ENCODE data around the gene UNKL.

Gene UNKL

DNA sequence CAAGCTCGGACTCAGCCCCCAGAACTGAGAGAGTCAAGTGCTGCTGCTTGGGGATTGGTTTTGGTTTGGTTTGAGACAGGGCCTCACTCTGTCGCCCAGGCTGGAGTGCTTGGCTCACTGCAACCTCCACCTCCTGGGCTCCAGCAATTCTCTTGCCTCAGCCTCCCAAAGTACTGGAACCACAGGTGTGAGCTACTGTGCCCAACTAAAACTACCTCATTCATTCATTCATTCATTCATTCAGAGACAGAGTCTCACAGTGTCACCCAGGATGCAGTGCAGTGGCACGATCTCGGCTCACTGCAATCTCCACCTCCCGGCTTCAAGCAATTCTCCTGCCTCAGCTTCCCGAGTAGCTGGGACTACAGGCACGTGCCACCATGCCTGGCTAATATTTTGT lies 24.7 kb downstream of the UNKL start:
- no peak overlapping the region for H3K27ac ChIP-seq
- TF ChIP-seq, protein P1, sequence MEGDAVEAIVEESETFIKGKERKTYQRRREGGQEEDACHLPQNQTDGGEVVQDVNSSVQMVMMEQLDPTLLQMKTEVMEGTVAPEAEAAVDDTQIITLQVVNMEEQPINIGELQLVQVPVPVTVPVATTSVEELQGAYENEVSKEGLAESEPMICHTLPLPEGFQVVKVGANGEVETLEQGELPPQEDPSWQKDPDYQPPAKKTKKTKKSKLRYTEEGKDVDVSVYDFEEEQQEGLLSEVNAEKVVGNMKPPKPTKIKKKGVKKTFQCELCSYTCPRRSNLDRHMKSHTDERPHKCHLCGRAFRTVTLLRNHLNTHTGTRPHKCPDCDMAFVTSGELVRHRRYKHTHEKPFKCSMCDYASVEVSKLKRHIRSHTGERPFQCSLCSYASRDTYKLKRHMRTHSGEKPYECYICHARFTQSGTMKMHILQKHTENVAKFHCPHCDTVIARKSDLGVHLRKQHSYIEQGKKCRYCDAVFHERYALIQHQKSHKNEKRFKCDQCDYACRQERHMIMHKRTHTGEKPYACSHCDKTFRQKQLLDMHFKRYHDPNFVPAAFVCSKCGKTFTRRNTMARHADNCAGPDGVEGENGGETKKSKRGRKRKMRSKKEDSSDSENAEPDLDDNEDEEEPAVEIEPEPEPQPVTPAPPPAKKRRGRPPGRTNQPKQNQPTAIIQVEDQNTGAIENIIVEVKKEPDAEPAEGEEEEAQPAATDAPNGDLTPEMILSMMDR (IDR thresholded peaks at IDR 0.05): no peak
- TF ChIP-seq ZFX (IDR thresholded peaks at IDR 0.05; ENCODE audit: borderline replicate concordance): no peak

DNA sequence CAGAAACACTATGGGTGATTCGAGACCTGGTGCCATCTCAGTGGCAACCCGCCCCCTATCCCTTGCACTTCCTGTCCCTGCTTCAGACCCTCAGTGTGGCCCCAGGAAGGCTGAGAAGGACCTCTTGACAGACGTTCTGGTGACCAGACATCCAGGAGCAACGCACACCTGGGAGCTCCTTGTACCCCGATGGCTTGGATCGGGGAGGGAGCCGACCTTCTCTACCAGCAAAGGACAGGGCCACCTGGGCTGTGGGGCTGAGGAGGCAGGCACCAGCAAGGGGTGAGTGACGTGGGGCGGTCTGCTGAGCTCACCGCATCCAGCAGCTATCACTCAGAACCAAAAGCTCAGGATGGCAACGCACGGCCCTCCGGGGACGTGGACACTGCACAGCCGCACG lies 27.2 kb downstream of the UNKL start:
- H3K27ac ChIP-seq: no peak overlapping the region
- no peak for TF ChIP-seq ZFX (IDR thresholded peaks at IDR 0.05; ENCODE audit: borderline replicate concordance)
- TF ChIP-seq, protein P1 (IDR thresholded peaks at IDR 0.05): no peak

DNA sequence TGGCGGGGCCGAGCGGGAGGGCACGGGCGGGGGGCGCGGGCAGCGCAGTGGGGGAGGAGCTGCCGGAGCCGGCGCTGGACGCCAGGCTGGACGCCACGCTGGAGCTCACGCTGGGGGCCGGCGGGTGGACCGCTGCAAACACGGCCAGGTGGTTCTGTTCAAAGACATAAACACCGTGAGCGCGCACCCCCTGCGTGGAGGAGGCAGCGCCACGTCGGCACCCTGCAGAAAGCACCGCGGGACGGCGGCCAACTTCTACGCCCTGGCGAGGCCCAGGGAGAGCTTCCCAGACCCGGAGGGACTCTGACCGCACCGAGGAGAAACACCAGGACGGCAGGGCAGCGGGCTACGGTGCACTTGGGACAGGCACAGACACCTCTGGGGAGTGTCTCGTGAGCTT lies 29.3 kb downstream of the UNKL start:
- no peak for TF ChIP-seq ZFX (IDR thresholded peaks at IDR 0.05; ENCODE audit: borderline replicate concordance)
- TF ChIP-seq, protein P1 (IDR thresholded peaks at IDR 0.05): no peak
- H3K27ac ChIP-seq: no peak overlapping the region

DNA sequence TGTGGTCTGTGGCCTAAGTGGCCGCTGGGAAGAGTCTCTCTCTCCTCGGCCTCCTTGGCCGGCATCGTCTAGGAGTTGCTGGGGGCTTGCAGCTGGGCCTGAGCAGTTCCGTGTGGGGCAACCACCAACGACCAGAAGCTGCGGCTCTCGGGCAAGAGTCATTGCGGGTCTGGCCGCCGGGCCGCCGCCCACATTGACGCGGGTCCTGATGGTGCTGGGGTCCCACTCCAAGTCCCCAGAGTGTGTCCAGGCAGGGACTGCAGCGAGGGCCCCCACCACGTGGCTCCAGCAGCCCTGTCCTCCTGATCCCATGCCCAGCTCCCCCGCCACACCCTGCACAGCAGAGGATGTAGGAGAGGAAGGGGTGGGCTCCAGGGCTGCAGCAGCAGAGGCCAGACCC lies 30.9 kb downstream of the UNKL start:
- TF ChIP-seq ZFX (IDR thresholded peaks at IDR 0.05; ENCODE audit: borderline replicate concordance): no peak
- TF ChIP-seq, protein P1 (IDR thresholded peaks at IDR 0.05): no peak
- no peak overlapping the region for H3K27ac ChIP-seq

DNA sequence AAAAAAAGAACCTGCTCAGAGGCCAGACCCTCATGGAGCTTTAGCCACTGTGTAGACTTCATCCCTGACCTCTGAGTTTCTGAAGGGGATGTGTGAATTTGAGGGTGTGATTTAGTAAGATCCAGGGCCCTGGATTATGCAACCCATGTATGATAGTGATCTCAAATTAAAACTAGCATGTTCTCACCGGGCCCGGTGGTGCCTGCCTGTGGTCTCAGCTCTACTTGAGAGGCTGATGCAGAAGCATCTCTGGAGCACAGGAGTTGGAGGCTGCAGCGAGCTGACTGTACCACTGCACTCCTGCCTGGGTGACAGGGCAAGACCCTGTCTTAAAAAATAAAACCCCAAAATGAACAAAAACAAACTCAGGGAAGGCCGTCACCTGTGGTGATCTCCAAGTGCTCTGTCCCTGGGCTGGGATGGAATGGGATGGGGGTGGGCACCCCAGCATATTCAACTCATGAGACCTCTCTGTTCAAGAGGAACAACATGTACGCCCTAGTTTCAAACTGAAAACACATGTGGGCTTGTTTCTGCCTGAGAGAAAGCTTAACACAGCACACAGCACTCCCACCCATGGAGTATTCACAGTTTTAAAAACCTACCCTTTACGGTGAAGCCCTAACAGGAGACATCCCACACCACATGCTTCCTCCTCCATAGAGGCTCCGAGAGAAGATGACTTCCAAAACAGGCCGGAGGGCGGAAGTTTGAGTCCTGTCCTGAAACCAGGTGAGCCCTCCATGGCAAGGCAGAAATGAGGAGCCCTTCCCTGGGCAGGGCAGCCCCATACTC lies 32.7 kb downstream of the UNKL start:
- TF ChIP-seq, protein P1 (IDR thresholded peaks at IDR 0.05): no peak

DNA sequence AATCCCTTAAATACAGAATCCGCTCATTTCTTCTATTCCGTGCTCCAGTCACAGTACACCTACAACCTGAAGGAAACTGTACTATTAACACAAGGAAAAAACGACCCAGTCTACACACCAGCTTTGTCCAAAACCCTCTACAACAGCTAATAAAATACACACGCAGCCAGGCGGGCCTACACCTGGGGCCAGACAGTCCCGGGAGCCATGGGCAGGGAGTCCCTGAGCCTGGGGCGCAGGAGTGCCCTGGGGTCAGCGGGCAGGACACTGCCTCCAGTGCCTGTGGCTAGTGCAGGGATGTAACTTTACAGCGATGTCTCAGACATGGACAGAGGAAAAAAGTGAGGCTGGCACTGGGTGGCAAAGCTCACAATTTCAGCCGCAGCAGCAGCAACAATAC lies 34.3 kb downstream of the UNKL start:
- TF ChIP-seq, protein P1 (IDR thresholded peaks at IDR 0.05): 0 out of 2 replicates have a peak, but pooled peaks have one; percentile 14
- TF ChIP-seq ZFX (IDR thresholded peaks at IDR 0.05; ENCODE audit: borderline replicate concordance): no peak
- peak overlapping the region; percentile 89 for H3K27ac ChIP-seq

More for the DNA sequence above, 32.7 kb downstream of the UNKL start:
- no peak overlapping the region for H3K27ac ChIP-seq

DNA sequence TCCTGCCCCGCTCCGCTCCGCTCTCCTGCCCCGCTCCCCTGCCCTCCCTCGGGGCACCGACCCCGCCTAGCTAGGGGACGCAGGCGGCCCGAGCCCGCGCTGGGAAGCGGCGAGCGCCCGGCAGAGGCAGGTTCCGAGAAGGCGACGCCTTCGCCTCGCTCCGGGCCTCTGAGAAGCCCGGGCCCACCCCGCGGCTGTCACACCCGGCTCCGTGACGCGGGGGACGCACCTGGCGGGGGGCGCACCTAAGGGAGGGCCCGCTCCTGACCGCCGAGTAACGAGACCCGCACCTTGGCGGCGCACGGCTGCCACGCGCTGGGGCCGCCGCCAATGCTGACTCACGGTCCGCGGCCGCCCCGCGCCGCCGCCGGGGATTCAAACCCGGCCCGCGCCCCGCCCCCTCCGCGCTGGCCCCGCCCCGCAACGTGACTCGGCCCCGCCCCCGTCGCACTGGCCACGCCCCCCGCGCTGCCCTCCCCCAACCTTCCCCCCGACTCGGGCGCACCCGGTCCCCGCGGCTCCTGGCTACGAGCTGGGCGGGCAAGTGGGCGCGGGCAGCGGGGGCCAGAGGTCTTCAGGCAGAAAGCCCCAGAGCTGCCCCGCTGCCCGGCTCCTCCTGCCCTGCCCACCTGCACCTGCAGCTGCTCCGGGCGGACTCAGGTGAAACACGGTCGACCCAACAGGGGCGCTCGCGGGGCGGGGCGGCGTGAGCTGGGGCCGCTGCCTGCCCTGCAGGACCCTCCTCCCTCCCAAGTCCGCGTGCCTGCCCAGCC lies 35.0 kb downstream of the UNKL start:
- no peak for TF ChIP-seq ZFX (IDR thresholded peaks at IDR 0.05; ENCODE audit: borderline replicate concordance)
- TF ChIP-seq, protein P1 (IDR thresholded peaks at IDR 0.05): peak; percentile 60; the same call in 1 of the 2 replicates
- peak overlapping the region; percentile 89 for H3K27ac ChIP-seq

Data from 22Rv1 (cell line).